GM18498 (cell line): ENCODE measurements around the gene AMIGO1.

Source experiments
- ATAC-seq: cut with Tn5 transposase; IDR thresholded peaks from one replicate; pipeline ENCODE4 v1.9.1; 2021; ENCODE audit warnings: mild to moderate bottlenecking, moderate library complexity; ENCODE audit not compliant: unreplicated experiment

The AMIGO1 gene, protein sequence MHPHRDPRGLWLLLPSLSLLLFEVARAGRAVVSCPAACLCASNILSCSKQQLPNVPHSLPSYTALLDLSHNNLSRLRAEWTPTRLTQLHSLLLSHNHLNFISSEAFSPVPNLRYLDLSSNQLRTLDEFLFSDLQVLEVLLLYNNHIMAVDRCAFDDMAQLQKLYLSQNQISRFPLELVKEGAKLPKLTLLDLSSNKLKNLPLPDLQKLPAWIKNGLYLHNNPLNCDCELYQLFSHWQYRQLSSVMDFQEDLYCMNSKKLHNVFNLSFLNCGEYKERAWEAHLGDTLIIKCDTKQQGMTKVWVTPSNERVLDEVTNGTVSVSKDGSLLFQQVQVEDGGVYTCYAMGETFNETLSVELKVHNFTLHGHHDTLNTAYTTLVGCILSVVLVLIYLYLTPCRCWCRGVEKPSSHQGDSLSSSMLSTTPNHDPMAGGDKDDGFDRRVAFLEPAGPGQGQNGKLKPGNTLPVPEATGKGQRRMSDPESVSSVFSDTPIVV

DNA sequence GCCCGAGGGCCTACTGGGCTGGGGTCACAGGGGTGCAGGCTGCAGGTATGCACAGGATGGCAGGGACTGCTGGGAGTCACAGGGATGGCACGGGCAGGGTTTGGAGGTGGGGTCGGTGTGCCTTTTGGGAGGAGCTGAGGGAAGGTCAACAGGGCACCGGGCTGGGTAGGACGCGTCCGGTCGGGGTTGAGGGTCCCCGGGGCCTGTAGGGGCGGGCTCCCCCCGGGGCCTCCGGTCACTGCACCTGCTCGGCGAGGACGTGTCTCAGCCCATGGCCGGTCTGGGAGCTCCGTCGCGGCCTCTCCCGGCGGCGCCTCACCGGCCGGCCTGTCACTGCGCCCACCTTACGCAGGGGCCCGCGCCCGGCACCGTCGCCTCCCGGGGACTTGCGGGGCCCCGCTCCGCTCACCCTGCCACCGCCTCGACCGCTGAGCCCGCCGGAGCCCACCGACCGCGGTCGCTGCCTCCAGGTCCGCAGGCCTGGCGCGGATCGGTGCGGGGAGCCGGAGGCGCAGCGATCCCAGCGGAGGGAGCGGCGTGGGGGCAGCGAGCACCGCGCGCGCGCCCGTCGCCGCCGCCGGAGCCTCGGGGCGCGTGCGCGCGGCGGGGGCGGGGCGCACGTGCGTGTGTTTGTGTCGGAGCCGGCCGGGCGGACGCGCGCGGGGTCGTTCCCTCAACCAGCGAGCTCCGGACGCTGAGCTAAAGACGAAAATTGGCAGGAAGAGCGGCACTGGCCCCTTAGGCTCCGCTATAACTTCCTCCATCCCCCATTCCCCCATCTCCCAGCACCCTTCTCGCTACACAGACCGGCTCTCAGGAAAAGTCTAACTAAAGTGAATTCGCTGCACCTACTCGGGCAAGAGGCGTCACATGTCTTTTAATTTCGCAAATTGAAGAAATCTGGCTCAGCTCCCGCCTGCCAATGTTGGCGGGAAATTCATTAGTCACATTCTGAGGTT, at the start of gene AMIGO1:
AMIGO1 (minus strand) TSS at position 552 of the 959 bp plus-strand sequence. CDS start 815 bp downstream, outside the sequence.
- peak; percentile 72 for ATAC-seq

DNA sequence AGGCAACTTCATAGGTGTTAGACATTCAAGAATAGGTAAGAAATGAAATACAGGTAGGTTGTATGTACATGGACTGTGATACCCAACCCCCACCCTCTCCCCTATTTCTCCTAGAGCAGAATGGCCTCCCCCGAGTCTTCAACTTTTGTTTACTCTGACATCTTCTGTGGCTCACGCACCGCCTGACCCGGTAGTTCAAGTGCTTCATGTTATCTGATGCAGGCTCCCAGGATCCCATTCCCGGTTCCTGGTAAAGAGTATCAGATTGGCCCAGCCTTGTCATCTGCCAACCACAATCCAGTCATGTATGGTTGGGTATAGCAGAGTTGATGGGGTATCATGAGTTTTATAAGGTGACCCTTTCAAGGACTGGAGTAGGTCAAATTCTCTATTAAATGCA, 48.0 kb upstream of the AMIGO1 start:
- no peak for ATAC-seq

DNA sequence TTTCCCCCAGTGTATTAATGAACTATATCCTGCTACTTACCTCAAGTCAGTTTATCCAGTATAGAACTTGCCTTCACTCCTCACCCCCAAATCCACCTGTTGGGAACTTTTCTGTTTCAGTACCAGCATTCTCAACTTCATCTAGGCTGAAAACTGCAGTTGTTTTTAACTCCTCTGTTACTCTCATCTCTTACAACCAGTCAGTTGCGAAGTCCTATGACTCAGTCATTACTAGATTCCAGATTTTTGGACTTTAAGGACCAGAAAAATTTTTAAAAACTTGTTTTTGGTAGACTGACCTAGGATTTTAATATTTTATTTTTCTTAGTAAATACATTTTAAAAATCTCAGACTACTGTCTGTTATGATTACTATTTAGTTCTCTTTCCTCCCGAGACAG, 47.0 kb upstream of the AMIGO1 start:
- no peak for ATAC-seq

DNA sequence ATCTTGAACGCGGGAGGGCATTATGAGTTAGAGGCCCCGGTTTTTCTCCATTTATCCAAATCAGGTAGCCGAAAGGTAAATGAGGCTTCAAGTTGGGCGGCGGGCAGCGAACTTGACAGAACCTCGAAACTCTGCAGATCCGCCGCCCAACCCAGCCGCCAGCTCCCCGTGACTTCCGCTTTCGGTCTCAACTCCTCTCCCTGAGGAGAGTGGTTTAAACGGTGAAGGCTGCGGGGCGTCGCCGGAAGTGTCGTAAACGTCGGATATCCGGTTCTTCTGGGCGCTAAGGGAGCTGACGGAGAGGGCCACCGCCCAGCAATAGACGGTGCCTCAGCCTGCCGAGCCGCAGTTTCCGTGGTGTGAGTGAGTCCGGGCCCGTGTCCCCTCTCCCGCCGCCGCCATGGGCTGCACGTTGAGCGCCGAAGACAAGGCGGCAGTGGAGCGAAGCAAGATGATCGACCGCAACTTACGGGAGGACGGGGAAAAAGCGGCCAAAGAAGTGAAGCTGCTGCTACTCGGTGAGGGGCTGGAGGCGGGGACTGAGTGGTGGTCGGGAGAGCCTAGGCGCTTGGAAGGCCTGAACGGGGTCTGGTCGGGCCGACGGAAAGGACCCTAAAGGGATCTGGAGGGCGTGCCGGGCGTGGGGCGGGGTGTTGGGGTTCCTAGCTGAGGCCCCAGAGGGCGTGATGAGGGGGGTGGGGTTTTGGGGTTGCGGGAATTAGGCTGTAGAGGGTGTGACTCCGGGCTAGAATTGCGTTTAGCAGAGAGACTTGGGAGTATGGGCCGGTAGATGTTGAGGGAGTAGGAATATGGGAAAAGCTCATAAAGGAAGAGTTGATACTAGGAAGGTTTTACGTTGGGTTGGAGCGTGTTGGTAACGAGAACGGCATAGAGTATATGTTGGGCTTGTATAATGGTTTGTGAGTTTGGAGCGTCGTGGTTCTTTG, 39.1 kb upstream of the AMIGO1 start, which contains the start of gene GNAI3:
GNAI3 (plus strand) TSS at position 295 of the 947 bp plus-strand sequence; CDS start at position 401, 106 bp downstream.
- ATAC-seq = peak; percentile 88

DNA sequence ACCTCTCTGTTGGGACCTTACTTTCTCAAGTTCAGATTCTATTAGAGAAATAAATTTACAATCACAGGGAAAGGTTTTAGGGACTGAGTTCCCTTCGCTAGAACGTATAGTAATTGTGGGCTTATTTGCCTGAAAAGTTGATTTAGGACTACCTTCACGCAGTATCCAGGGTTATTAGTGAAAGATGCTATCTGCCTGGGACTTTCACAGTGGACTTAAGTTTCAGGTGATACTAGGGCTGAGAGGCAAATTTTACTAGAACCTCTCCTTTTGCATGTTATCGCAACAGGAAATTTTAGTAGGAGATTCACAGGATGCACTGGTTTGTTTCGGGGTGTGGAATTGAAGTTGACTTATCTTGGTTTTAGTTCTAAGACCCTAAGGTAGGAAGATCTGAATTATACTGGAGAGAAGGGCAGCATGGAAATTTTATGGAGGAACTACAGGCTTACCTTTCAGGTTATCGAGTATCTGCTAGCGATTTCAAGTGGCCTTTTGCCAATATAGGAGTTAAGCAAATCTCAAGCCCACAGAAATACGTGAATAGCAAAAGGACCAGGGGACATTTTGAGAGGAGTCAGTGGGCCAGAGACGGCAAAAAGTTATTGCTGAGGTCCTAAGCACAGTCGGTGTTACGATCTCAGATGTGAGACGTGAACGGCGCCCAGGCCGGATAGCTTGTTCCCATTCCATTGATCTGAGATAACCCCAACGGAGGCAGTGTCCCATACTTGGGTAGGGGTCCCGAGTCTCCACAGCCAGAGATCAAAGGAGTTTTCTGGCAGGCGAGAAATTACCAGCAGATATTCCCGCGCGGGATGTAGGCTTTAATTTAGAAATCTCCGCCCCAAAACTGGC, 38.2 kb upstream of the AMIGO1 start:
- ATAC-seq = peak; percentile 22

DNA sequence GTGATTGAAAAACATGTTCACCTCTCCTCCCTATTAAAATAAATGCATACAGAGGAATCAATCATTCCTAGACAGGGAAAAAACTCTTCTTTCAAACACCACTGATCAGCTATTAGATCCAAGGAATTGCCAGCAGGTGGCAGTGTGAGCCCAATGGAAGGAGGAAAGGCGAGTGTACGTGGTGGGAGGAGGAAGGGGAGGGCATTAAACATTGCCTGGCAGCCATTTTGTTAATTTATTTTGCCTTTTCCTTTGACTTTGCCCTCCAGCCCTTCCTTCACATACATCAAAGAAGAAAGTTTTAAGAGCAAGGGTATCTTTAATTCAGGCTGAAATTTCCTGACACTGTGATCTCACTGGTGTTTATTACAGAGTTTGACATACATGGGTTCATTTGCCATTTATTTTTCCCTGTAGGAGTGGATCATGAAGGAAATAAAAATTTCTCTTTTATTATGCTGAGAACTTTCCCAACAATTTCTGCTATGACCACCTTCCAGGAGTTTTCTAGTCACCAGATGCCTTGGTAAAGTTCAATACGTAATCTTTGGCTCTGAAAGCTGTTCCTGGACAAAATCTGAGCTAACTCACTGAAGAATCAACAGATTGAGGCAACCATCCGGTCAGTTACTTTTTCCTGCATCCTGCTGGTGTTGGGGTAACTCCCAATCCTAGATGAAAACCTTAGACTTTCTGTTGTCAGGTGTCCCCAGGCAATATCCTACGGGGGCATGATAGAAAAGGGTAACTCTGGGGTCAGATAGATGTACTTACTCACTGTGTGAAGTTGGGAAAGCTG, 37.0 kb upstream of the AMIGO1 start:
- ATAC-seq = peak; percentile 42

DNA sequence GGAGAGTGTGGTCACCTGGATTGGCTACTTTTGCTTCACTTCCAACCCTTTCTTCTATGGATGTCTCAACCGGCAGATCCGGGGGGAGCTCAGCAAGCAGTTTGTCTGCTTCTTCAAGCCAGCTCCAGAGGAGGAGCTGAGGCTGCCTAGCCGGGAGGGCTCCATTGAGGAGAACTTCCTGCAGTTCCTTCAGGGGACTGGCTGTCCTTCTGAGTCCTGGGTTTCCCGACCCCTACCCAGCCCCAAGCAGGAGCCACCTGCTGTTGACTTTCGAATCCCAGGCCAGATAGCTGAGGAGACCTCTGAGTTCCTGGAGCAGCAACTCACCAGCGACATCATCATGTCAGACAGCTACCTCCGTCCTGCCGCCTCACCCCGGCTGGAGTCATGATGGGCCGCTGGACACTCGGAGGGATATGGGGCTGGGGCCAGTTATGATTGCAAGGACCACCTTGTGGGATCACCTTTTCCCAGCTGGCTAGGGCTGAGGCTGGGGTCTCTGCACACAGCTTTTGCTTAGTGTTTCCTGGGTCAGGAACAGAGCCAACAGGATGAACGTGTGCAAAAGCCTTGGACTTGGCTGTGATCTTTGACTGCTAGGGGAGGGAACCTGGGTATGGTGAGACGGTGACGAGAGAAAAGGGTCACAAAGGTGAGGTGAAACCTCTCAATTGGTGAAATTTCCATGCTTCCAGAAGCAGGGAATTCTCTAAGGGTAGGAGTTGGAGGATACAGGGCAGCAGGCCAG, 34.6 kb upstream of the AMIGO1 start:
- ATAC-seq = no peak

DNA sequence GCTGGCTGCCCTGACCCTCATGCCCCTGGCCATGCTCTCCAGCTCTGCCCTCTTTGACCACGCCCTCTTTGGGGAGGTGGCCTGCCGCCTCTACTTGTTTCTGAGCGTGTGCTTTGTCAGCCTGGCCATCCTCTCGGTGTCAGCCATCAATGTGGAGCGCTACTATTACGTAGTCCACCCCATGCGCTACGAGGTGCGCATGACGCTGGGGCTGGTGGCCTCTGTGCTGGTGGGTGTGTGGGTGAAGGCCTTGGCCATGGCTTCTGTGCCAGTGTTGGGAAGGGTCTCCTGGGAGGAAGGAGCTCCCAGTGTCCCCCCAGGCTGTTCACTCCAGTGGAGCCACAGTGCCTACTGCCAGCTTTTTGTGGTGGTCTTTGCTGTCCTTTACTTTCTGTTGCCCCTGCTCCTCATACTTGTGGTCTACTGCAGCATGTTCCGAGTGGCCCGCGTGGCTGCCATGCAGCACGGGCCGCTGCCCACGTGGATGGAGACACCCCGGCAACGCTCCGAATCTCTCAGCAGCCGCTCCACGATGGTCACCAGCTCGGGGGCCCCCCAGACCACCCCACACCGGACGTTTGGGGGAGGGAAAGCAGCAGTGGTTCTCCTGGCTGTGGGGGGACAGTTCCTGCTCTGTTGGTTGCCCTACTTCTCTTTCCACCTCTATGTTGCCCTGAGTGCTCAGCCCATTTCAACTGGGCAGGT, 33.9 kb upstream of the AMIGO1 start:
- ATAC-seq = no peak

DNA sequence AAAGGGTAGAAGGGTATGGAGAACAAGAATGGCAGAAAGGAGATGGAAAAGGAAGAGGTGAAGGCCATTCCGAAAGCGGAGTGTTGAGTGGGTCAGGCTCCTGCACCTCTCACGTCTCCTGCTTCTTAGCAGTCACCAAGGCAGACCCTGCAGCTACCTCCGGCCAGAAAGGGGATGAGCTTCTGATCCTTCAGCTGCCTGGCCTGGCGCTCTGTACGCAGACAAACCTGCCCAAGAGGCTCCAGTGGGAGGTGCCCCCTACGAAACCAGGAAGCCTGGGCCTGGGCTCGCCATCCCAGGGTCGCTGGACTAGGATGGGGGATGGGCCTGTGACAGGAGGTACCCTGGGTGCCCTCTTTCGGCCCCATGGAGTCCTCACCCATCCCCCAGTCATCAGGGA, 33.1 kb upstream of the AMIGO1 start:
- no peak for ATAC-seq

DNA sequence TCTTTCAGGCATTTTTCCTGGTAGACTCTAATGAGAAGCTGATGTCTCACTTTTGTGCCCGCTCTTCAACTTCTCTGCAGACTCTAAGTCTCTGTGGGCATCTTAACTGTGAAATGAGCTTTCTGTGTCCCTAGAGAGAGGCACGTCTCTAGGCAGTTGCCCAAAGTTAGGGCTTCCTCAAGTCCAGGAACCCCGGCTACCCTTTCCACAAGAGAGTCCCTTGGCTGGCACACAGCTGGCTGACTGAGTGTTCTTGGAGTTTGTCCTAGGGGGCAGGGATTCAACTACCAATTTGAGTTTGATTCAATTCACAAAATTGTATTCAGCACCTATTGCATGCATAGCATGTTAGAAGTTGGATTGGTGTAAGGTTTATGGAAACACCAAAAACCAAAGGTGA, 31.6 kb upstream of the AMIGO1 start:
- no peak for ATAC-seq

DNA sequence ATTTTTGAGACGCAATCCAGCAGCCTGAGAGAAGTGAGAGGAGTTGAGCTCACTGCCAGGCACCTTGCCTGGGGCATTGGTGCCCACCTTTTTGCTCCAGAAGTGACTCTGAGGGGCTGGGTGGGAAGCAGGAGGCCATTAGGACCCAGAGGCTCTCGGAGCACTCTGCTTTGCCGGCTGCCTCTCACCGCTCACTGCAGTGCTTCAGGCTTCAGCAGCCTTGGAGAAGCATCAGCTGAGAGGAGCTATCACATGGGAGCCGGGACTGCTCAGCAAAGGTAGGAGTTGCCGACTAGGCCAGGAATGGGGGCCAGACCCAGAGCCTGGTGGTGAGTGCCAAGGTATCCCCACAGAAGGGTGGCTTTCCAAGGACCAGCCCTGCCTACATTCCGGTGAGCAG, 30.1 kb upstream of the AMIGO1 start, which contains the start of gene GPR61:
GPR61 (plus strand) TSS at position 197 of the 400 bp plus-strand sequence. CDS start 3,151 bp downstream, outside the sequence.
- ATAC-seq = no peak

DNA sequence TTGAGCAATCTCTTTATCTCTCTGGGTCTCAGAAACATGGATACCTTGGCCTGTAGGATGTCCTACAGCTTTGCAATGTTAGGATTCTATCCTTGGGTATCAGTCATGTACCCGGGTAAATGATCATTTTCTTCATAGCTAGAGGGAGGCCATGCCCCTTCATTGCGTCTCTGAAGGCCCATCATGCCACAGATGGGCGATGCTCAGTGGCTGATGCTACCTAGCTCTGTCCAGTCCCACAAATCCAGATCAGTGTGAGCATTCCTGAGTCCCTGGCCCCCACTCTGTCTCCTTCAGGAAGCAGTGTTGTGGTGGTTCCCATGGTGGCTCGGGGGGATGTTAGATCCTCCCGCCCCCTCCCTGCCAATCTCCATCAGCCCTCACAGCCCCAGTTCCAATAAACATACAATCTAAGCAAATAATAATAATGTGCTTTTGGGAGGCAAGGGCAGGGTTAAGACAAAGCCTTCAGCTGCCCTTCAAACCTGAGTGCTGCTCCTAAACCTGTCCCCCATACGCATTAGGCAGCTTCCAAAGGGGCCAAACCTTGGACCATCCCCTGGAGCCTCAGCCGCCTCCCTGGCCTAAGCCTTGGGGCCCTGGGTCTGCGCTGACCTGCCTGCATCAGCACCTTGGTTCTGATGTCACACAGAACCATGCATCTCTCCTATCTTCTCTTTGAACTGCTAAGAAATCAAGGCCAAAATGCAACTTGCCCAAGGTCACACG, 29.5 kb upstream of the AMIGO1 start:
- no peak for ATAC-seq

DNA sequence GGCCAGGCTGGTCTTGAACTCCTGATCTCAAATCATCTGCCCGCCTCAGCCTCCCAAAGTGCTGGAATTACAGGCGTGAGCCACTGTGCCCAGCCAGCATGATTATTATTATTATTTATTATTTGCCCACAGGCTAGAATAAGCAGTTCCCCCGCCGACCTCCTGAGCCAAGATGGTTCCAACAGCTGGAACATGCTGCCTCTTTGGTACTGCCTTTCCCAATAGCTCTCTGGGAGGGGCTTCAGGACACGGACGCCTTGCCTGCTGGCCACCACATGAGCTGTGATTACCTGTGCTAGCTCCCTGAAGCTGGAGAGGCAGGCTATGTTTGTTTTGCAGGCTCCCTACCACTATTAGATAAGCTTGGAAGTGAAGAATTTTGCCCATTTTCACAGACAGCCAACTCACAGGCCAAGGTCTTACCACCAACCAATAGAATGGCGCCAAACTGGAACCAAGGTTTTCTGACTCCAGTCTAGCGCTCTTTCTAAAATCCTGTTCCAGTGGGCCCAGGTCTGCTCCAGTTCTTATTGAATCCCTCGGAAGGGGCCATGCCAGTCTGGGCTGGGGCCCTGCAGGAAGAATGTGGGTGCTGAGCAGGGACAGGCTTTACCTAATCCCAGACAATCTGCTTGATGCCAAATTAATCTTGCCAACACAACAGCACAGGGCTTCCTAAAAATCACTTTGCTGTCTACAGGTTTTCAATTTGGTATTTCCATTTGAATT, 28.1 kb upstream of the AMIGO1 start:
- no peak for ATAC-seq

DNA sequence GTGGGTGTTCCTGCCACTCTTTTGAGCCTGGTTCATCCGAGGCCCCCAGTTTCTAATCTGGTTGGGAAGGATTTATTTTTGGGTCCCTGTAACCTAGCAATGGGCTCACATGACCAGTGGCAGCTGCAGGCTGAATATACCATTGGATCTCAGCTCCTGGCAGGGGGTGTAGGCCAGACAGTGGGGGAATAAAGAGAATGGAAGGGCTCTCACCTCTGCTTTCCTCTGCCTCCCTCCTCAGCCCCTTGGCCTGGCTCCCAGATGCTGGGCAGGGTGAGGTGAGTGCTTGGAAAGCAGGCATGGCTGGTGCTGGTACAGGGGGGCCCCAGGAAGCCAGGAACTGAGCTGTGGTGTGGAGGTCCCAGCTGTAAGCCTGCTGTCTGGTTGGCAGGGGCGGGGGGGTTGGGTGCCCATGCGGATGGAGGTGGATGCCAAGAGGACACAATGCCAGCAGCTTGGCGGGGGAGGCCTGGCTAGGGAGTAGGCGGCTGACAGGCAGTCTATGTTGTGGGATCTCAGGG, 26.5 kb upstream of the AMIGO1 start:
- ATAC-seq = no peak

DNA sequence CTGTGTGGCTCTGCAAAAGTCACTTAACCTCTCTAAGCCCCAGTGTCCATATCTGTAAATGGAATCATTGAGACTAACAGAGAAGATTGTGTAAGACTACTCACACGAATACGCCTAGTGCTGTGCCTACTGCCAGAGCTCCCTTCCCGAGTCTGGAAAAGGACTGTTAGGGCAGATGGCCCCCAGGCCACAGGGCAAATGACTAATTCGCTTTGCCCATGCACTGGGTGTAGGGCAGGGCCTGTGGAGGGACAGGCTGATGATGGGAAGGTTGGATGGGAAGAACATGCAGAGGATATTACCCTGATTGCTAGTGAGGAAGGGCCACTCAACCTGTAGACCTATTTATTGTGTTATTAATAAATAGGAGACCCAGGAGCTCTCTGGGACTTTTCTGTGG, 26.0 kb upstream of the AMIGO1 start:
- ATAC-seq = no peak
